HG03378 (cell line): ENCODE measurements around the gene SPACA5.
A peak's percentile ranks its signal among the peaks of the same experiment; 100 is the strongest.
"Not testable (repeated sequence)": the region's sequence is repeated elsewhere in the genome, so short reads cannot be mapped to it uniquely, and the experiment has no call there.

Source experiments
- ATAC-seq: cut with Tn5 transposase; IDR thresholded peaks from one replicate; pipeline ENCODE4 v1.9.1; 2021; ENCODE audit warnings: mild to moderate bottlenecking, moderate library complexity; ENCODE audit not compliant: unreplicated experiment

SPACA5 gene

DNA sequence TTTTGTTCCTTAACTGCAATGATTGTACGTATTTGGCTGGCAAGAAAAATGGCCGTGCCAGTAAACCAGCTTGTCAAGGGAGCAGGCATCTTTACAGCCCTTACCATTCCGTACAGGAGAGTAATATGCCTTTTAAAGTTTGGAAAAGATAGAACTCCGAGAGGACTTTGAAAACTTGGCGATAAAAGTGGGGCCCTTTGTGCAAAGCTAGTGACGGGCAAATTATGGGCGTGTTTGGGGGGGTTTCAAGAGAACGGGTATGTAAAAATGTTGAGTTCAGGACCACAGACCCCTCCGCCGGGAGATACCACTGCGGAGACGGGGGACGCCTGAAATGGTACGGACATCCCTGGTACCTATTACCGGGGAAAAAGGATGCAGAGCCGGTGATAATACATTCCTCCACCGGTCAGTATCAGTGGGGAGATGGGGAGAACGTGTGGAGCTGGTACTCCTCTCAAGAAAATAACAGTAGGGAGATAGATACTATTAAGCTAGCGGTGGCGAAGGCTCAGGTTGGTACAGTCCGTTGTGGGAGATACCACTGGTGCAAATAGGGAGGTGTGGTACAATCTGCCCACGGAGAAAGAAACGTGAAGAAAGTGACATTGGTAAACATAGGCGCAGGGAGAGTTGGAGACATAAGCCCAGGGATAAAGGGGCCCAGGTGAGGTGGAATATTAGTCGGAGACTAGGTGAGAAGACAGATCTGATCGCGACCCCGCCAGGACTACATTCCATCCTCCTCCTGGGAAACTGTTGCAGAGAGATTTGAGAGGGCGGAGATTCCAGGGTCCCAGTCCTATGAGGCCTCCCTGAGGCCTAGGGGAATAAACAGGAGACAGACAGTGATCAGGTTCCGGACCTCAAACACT is 14.5 kb downstream of the SPACA5 start:
- ATAC-seq: peak; percentile 41

DNA sequence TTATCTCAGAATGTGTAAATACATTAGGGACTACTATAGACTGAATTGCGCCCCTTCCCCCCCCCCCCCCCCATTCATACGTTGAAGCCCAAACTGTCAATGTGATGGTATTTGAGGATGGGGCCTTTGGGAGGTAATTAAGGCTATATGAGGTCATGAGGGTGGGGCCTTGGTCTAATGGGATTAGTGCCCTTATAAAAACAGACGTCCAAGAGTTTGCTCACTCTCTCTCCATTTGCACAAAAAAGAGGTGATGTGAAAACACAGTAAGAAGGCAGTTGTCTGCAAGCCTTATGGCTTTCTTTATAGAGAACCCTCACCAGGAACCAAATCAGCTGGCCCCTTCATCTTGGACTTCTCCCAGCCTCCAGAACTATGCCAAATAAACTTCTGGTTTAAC is 15.3 kb downstream of the SPACA5 start:
- ATAC-seq: no peak

DNA sequence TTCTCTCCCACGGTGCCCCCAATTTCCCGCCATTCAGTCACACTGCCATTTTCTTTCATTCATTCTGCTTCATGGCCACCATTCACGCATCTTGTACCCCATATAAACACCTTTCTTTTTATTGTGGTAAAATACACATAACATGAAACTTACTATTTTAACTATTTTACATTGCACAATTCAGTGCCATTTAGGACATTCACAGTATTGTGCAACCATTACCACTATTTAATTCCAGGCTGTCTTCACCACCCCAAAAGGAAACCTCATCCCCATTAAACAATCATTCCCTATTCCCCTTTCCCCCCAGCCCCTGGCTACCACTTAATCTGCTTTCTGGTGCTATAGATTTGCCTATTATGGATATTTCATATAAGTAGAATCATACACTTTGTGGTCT is 15.9 kb downstream of the SPACA5 start:
- ATAC-seq: no peak

DNA sequence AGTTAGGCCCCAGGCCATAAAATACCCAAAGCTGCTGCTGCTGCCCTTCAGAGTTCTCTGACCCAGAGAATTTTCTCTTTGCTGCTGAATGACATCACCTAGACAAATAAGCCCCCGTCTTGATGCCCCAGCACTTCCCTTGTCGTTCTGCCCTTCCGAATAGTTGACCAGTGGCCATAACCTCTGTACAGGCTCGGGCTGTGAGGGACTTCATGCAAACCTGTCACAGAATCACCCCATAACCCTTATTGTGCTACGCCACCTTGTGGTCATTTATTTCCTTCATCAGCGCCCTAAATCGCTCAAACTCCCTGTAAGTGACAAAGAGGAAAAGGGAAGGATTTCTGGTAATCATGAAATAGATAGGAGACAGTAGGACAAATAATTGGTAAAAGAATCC is 18.8 kb downstream of the SPACA5 start:
- no peak for ATAC-seq

DNA sequence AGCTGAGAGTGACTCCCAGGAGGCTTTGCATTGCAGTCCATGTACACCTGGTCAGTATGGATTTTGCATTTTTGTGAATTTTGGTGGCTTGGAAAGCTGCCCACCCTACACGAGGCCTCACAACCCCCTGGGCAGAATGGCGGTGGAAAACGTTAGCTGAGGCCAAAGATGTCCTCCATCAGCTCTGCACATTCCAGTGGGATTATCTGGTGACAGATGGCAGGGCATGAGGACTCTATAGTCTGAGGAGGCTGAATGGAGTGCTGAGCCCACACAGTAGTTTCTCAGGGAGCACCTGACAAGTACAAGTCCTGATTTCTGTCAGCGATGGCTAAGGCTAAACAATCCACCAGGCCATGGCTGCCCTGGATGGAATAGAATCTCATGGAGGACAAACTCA is 20.8 kb downstream of the SPACA5 start:
- not testable (repeated sequence) for ATAC-seq

DNA sequence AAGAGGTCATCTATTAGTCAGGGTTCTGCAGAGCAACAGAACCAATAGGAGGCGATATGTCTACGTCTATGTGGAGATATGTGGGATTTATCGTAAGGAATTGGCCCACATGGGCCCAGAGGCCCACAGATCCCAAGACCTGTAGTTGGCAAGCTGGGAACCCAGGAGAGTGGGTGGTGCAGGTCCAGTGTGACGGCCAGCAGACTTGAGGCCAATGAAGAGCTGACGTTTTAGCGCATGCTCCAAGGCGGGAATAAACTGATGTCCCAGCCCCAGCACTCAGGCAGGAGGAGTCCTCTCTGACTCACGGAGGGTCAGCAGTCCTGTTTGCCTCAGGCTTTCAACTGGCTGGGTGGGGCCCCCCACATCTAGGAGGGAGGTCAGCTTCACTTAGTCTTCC is 21.3 kb downstream of the SPACA5 start:
- ATAC-seq: no peak

DNA sequence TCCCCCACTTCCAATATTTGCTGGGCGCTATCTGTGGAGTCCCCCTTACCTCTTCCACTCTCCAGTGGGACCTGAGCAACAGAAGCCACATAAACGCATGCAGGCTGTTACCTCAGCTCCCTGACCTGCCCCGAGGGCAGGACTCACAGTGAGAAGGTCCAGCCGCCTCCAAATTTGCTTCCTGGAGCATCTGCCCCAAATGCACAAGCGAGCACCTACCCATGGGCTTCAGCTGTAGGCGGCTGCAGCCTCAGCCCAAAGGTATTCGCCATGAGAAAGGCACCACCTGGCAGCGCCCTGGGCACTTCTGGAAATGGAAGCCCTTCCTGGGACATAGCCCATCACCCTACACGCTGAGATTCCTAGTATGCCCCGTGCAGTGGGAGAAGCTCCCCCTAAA is 23.4 kb downstream of the SPACA5 start:
- ATAC-seq: no peak

DNA sequence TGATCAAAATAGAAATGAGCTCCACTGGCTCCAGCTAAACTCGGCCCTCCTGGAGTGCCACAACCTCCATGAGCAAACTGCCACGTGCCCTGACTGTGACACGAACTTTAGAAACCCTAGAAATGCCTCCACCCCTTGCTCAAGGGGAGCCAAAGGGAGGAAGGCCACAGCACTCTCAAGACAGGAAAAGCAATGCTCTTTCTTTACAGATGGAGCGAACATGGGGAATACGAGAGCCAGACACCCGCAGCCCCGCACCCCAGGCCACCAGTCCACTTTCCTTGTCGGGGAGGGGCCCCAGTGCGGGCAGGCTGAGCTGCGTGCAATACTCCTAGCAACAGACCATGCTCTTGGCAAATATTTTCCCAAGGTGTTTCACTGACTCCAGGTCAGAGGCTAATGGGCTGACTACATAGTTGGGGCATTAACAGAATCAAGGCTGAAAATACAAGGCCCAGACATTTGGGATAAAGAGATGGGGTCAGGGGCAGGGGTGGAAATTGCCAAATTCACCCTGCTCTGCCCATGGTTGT is 23.9 kb downstream of the SPACA5 start:
- ATAC-seq: not testable (repeated sequence)

DNA sequence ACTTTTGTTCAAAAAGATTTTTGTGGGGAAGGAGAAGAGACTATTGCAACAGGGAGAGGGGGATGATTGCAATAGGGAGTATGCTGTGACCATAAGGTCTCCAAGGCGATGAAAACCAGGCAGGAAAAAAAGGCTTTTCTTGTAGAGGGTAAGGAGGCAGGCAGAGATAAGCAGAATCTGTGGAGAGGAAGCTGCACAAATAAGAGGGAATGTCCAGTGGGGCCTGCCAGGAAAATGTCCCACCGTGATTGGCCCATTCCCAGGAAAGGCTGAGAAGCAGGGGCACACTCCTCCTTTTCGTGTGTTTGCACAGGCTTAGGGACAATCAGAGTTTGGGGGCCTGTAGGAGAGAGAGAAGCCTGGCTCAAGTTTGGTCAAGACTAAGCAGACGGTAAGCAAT is 29.1 kb downstream of the SPACA5 start:
- ATAC-seq: no peak

DNA sequence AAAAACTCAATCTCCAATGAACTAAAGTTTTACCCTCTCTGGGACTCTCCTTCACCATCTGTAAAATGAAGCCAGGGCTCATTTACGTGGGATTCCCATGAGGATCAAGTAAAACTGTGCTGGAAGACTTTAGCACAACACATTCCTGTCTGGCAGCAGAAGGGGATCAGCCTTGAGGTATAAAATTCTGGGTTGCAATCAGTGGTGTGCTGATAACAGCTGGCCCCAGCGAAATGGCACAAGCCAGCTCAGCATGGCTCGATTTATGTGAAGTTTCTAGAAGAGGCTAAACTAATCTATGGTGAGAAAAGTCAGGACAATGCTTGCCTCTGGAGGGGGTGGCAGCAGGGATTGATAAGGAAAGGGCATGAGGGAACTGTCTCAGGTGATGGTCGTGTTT is 36.3 kb downstream of the SPACA5 start:
- no peak for ATAC-seq

DNA sequence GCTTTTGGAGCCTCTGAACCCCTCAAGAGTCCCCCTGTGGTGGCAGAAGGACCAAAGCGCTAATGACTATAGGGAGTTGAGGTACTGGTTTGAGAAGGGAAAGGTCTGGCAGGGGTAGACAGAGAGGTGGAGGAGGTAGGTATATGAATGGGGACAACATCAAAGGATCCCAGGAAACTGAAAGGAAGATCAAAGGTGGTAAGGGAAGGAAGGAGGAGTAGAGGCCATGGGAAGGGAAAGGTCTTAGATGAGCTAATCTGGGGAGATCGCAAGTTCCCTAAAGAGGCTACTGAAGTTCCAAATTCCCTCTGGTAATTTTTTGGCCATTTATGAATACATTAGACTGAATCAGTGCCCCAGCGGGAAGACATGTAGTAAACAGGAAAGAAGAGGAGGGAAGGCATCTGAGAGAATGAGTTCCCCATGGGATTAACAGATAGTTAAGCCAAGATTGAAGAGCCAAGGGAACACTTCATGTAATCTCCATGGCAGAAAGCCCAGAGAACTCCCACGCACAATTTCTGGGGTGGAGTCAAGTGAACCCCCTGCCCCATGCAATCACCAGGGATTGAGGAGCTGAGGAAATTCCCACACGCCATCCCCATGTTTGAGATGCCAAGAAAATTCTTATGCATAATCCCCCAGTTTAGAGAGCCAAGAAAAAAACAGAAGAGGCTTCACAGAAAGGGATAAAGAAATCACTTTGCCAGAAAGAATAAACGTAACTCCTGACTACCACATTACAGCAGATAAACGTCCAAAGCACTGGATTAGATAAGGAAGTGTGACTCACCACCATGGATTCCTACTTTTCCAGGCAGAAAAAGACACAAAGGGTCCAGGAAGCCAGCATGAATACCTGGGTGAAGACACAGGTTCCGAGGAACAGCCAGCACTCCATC is 38.9 kb downstream of the SPACA5 start:
- ATAC-seq: no peak

DNA sequence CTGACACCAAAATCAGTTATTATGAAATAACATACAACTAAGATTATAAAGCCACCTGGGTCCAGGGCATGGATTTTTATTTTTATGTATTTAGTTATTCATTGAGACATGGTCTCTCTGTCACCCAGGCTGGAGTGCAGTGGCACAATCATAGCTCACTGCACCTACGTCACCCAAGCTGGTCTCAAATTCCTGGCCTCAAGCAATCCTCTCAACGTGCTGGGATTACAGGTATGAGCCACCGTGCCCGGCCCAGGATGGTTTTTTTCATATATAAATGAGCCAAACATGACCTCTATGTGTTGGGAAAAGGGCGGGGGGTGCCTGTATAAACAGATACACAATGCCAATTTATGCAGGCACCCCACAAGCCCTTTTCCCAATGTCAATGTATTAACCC is 40.1 kb downstream of the SPACA5 start:
- ATAC-seq: no peak

DNA sequence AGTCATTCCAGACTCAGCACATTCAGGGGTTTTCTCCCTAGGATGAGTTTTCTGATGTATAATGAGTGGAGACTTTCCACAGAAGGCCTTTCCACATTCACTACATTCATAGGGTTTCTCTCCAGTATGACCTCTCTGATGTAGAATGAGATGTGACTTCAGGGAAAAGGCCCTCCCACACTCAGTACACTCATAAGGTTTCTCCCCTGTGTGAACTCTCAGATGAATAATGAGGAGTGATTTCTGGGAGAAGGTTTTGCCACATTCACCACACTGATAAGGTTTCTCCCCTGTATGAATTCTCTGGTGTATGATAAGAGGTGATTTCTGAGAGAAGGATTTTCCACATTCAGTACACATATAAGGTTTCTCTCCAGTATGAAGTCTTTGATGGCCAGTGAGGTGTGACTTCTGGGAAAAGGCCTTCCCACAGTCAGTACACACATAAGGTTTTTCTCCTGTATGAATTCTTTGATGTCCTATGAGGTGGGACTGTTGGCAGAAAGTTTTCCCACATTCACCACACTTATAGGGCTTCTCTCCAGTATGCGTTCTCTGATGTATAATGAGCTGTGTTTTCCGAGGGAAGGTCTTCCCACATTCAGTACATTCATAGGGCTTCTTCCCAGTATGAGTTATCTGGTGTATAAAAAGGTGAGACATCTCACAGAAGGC is 52.0 kb downstream of the SPACA5 start:
- ATAC-seq: no peak

DNA sequence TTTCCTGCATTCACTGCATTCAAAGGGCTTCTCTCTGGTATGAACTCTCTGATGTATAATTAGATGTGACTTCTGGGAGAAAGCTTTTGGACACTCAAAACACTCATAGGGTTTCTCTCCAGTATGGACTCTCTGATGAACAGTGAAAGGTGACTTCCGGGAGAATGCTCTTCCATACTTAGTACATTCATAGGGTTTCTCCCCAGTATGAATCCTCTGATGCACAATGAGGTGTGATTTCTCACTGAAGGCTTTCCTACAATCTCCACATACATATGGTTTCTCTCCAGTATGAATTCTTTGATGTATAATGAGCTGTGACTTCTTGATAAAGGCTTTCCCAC is 52.5 kb downstream of the SPACA5 start:
- no peak for ATAC-seq
